Hindlimb muscle (tissue), 1 donor: Measurements from ENCODE around the gene DDO. TPM values are rescaled to one million over a fixed set of nuclear protein-coding genes. Genes with fewer than 3 reads are reported as not detected.
"Not testable (repeated sequence)": the region's sequence is repeated elsewhere in the genome, so short reads cannot be mapped to it uniquely, and the experiment has no call there.

Experiments used
- DNase-seq: peaks from one replicate; pipeline ENCODE4 v3.0.0-alpha.2; 2013
- polyA plus RNA-seq: library from polyadenylated mRNA; unstranded; fragments of 120-200 nt; gene quantifications from one replicate; pipeline ENCODE4 v1.2.1, GENCODE V29; 2013; ENCODE audit not compliant: insufficient read length

DDO gene
- polyA plus RNA-seq: 0.89 TPM

- no peak for DNase-seq
These were observed at the start of gene DDO for GRCh38 chr6:110415086-110415916. TSS of gene DDO (minus strand) at chr6:110415575. CDS start at chr6:110413462, 2,113 bp downstream.

GRCh38 chr6:110462884-110463481 lies 47.6 kb upstream of the DDO start:
- no peak for DNase-seq

- DNase-seq: no peak
These were observed 46.0 kb upstream of the DDO start for GRCh38 chr6:110461376-110461775.

- no peak for DNase-seq
These were observed 43.8 kb upstream of the DDO start for GRCh38 chr6:110459137-110459536.

- DNase-seq: no peak
These were observed 43.1 kb upstream of the DDO start for GRCh38 chr6:110458476-110458875.

- DNase-seq: not testable (repeated sequence)
These were observed 42.3 kb upstream of the DDO start for GRCh38 chr6:110457567-110458175.

- DNase-seq: no peak
These were observed 41.3 kb upstream of the DDO start for GRCh38 chr6:110456694-110457093.

GRCh38 chr6:110449541-110449895 lies 34.1 kb upstream of the DDO start:
- DNase-seq: no peak

- no peak for DNase-seq
These were observed 33.6 kb upstream of the DDO start for GRCh38 chr6:110448846-110449540.

- DNase-seq: no peak
These were observed 32.4 kb upstream of the DDO start for GRCh38 chr6:110447761-110448160.

- DNase-seq: no peak
These were observed 31.0 kb upstream of the DDO start for GRCh38 chr6:110446405-110446804.

GRCh38 chr6:110440026-110440425 lies 24.7 kb upstream of the DDO start:
- no peak for DNase-seq

- no peak for DNase-seq
These were observed 24.0 kb upstream of the DDO start for GRCh38 chr6:110439356-110439755.

GRCh38 chr6:110434961-110435602 lies 19.7 kb upstream of the DDO start:
- no peak for DNase-seq

- DNase-seq: no peak
These were observed 17.0 kb upstream of the DDO start for GRCh38 chr6:110432285-110432900.

GRCh38 chr6:110430741-110431140 lies 15.4 kb upstream of the DDO start:
- no peak for DNase-seq

GRCh38 chr6:110430236-110430635 lies 14.9 kb upstream of the DDO start:
- DNase-seq: no peak

GRCh38 chr6:110428153-110428552 lies 12.8 kb upstream of the DDO start:
- DNase-seq: no peak

GRCh38 chr6:110425816-110426215 lies 10.4 kb upstream of the DDO start:
- no peak for DNase-seq

GRCh38 chr6:110422444-110422822 lies 7.1 kb upstream of the DDO start:
- no peak for DNase-seq

GRCh38 chr6:110421749-110422443 lies 6.5 kb upstream of the DDO start:
- DNase-seq: no peak
